Mesenteric fat pad (tissue), 1 donor: ENCODE results near the gene SSBP2. TPM values are rescaled to one million over a fixed set of nuclear protein-coding genes. Genes with fewer than 3 reads are reported as not detected.
"Not testable (repeated sequence)": the region's sequence is repeated elsewhere in the genome, so short reads cannot be mapped to it uniquely, and the experiment has no call there.

Source experiments
- DNase-seq: peaks from one replicate; pipeline ENCODE4 v3.0.0-alpha.2; 2020; ENCODE audit warnings: low spot score
- total RNA-seq: library from RNA; stranded (reverse); fragmentation: NEBNext Ultra II Directional; extraction: Animal tissue kit (Norgen Biotek cat#: 25700); gene quantifications from one replicate; pipeline ENCODE4 v1.2.1, GENCODE V29; 2021
- donor health status: DM: yes; HTN: yes; CAD: no.

Gene SSBP2
- total RNA-seq, 1 donor from 2014 or later, result 29.0 TPM

DNA sequence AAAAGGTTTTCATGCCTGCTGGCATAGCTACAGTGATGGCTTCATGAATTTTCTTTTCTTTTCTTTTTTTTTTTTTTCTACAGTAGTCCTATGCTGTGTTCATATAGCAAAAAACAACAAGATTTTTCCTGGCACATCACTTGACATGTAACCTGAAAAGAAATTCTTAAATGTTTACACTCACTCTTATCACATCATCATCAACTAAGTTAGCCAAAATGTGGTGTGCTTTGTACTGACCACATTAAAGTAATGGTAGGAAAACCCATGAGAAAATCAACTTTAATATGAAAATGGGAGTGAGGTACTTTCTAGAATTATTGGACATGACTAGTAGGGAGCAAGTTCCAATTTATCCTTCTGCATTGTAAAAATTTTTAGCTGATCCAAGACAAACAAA, 146.7 kb downstream of the SSBP2 start:
- no peak for DNase-seq

DNA sequence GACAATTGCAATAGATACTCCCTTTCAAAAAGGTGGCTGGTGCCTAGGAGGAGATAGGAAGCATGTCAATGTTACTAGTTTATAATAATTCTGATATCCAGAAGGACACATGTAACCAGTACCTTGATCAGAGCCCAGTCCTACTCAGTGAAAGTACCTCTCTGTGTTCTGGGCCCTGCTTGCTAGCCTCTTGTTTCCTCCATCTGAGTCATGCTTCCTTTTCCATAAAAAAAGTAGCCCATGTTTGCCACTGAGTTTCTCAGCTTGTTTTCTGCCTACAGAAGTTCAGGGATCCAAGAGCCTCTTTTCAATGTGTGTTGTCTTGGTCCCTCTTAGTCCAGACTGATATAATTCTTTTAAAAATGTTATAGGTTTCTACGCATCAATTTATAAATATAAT, 149.0 kb downstream of the SSBP2 start:
- no peak for DNase-seq

DNA sequence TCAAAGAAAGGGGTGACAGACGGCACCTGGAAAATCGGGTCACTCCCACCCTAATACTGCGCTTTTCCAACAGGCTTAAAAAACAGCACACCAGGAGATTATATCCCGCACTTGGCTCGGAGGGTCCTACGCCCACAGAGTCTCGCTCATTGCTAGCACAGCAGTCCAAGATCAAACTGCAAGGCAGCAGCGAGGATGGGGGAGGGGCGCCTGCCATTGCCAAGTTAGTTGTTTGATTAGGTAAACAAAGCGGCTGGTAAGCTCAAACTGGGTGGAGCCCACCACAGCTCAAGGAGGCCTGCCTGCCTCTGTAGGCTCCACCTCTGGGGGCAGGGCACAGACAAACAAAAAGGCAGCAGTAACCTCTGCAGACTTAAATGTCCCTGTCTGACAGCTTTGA, 158.8 kb downstream of the SSBP2 start:
- not testable (repeated sequence) for DNase-seq

GRCh38 chr5:81590498-81591384, 160.2 kb downstream of the SSBP2 start:
- DNase-seq, result no peak

DNA sequence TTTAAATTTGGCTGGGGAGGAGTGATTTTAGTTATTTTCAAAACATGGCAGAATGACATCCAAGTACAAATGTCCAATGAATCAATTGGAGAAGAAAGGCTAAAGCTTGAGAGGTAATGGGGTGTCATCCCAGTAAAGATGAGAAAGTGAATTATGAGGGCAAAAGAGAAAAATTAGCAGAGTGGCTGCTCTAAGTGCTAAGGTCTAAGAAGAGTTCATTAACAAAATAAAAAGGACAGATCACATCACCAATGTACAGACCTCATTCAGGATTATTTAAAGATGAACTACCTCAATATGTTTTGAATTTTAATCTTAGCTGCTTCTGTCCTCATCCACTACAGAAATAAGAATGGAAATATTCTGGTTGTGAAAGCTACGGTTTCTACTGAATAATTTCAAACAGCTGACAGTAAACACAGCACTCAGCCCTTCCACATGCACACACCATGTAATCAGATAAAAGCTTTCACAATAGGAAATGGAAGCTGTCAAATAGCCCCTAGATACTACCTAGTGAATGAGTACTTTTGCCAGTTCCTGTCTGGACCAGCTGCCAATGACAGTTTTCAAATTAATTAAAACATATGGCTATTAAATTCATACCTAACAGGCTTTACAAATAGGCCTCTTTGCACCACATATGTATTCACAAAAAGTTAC, 171.5 kb downstream of the SSBP2 start:
- no peak for DNase-seq

GRCh38 chr5:81577091-81577490, 173.8 kb downstream of the SSBP2 start:
- DNase-seq, result no peak

- no peak for DNase-seq
These were observed 175.0 kb downstream of the SSBP2 start for GRCh38 chr5:81575924-81576323.

- DNase-seq, result no peak
These were observed 178.7 kb downstream of the SSBP2 start for GRCh38 chr5:81572201-81572600.

DNA sequence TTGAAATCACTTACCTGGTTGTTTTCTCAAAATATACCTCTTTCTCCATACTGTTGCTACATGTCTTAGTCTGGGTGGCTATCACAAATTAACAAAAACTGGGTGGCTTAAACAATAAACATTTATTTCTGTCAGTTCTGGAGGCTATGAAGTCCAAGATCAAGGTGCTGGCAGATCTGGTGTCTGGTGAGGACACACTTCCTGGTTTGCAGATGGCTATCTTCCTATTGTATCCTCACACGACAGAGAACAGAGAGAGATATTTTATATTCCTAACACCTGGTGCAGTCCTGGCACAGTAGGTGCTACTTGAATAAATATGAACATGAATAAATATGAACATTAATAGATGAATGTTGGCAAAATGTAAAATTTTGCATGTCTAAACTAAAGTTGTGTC, 192.7 kb downstream of the SSBP2 start:
- no peak for DNase-seq

- no peak for DNase-seq
These were observed 194.1 kb downstream of the SSBP2 start for GRCh38 chr5:81556809-81557208.

DNA sequence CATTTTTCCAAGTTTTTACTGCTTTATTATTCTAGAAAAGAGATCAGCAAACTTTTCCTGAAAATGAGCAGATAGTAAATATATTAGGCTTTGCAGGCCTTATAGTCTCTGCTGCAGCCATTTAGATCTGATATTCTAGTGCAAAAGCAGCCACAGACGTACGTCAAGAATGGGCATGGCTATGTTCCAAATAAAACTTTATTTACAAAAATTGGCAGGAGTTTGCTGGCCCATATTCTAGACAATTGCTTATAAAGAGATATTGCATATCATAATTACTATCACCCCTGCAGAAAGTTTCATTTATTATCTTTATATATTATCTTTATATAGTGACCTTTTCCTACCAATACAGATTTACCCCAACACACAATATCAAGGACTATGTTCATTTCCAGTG, 195.0 kb downstream of the SSBP2 start:
- no peak for DNase-seq

GRCh38 chr5:81554647-81555046, 196.2 kb downstream of the SSBP2 start:
- no peak for DNase-seq

GRCh38 chr5:81553567-81554212, 197.2 kb downstream of the SSBP2 start:
- DNase-seq, result no peak

GRCh38 chr5:81552852-81553566, 197.9 kb downstream of the SSBP2 start:
- DNase-seq, result no peak

- DNase-seq, result no peak
These were observed 201.8 kb downstream of the SSBP2 start for GRCh38 chr5:81549123-81549522.

GRCh38 chr5:81547001-81547400, 203.9 kb downstream of the SSBP2 start:
- DNase-seq, result no peak

- DNase-seq, result no peak
These were observed 205.0 kb downstream of the SSBP2 start for GRCh38 chr5:81545911-81546310.

GRCh38 chr5:81544351-81545018, 206.4 kb downstream of the SSBP2 start:
- DNase-seq, result no peak

GRCh38 chr5:81542242-81542641, 208.7 kb downstream of the SSBP2 start:
- DNase-seq, result no peak

GRCh38 chr5:81537905-81538547, 212.9 kb downstream of the SSBP2 start:
- DNase-seq, result no peak
